GM12875 (cell line): ENCODE measurements around the gene TMEM217.

Experiments
- H3K4me3 ChIP-seq: one replicate; pipeline ENCODE4 v1.5.1; 2011; ENCODE audit warnings: low read depth, low read length, control low read depth
- CTCF ChIP-seq: IDR thresholded peaks from 2 replicates; pipeline ENCODE4 v1.5.1; 2011; ENCODE audit warnings: low read depth, mild to moderate bottlenecking, control low read depth, inconsistent platforms, low read length, moderate library complexity, borderline replicate concordance; ENCODE audit not compliant: insufficient read depth

Gene TMEM217

GRCh38 chr6:37244430-37245310, 13.3 kb downstream of the TMEM217 start:
- TF ChIP-seq CTCF, result no peak
- no peak overlapping the region for H3K4me3 ChIP-seq

- no peak overlapping the region for H3K4me3 ChIP-seq
- no peak for TF ChIP-seq CTCF
Measured at GRCh38 chr6:37243816-37244370, 14.1 kb downstream of the TMEM217 start.

- H3K4me3 ChIP-seq, result no peak overlapping the region
- TF ChIP-seq CTCF, result no peak
Measured at GRCh38 chr6:37243131-37243815, 14.7 kb downstream of the TMEM217 start.

- H3K4me3 ChIP-seq, result no peak overlapping the region
- TF ChIP-seq CTCF, result no peak
Measured at GRCh38 chr6:37242429-37243052, 15.4 kb downstream of the TMEM217 start.

- no peak for TF ChIP-seq CTCF
- no peak overlapping the region for H3K4me3 ChIP-seq
Measured at GRCh38 chr6:37241775-37242428, 16.0 kb downstream of the TMEM217 start.

GRCh38 chr6:37241131-37241530, 16.8 kb downstream of the TMEM217 start:
- no peak for TF ChIP-seq CTCF
- no peak overlapping the region for H3K4me3 ChIP-seq
